Natural killer cell treated with Interleukin-12 subunit alpha and Interleukin-12 subunit beta and Interleukin-15 and Interleukin-18, amount 100 ng/mL, for 72 hours (primary cell): ENCODE data around the gene NPHP3. TPM values are rescaled to one million over a fixed set of nuclear protein-coding genes. Genes with fewer than 3 reads are reported as not detected.
"Not testable (repeated sequence)": the region's sequence is repeated elsewhere in the genome, so short reads cannot be mapped to it uniquely, and the experiment has no call there.

Experiments used
- ATAC-seq, 2 donors: fragments of 150-1000 bp; cut with Tn5 transposase in 1 of 2; sonication (Bioruptor Pico), chemical (Tn5 transposase) in 1 of 2; 2 replicates each; pipeline ENCODE4 v1.10.0; 2021
- DNase-seq: peaks from one replicate; pipeline ENCODE4 v3.0.0; 2022; ENCODE audit warnings: low spot score
- H3K27ac Mint-ChIP-seq, 2 donors: 1 replicate in 1 of 2; 2 replicates in 1 of 2; pipeline ENCODE4 v1.8.0; 2022; ENCODE audit warnings: mixed read lengths in 2 of 2, mild to moderate bottlenecking in 1 of 2, moderate library complexity in 1 of 2
- H3K27me3 Mint-ChIP-seq, 2 donors: 1 replicate in 1 of 2; 2 replicates in 1 of 2; pipeline ENCODE4 v1.8.0; 2022; ENCODE audit warnings: mixed read lengths in 2 of 2
- H3K36me3 Mint-ChIP-seq: one replicate; pipeline ENCODE4 v1.8.0; 2022; ENCODE audit warnings: mixed read lengths
- H3K4me1 Mint-ChIP-seq, 2 donors: 1 replicate in 1 of 2; 2 replicates in 1 of 2; pipeline ENCODE4 v1.8.0; 2022; ENCODE audit warnings: low read depth in 2 of 2, mixed read lengths in 2 of 2, mild to moderate bottlenecking in 1 of 2
- H3K4me3 Mint-ChIP-seq: one replicate; pipeline ENCODE4 v1.8.0; 2022; ENCODE audit warnings: mixed read lengths
- H3K9me3 Mint-ChIP-seq: 2 replicates; pipeline ENCODE4 v1.8.0; 2022; ENCODE audit warnings: mixed read lengths
- total RNA-seq, 2 donors: library from RNA; stranded (reverse); gene quantifications; one replicate each; pipeline ENCODE4 v1.2.3, GENCODE V29; 2022

Gene NPHP3
- 10 to 100 TPM; 14.0 to 14.9 TPM for total RNA-seq

GRCh38 chr3:132722165-132723023 is at the start of gene NPHP3:
NPHP3 (minus strand) TSS chr3:132722409; CDS start chr3:132722355, 54 bp downstream.
- H3K4me1 Mint-ChIP-seq: peaks cover 19 to 26% of the 10 kb centered on the region in 2 donors
- H3K27me3 Mint-ChIP-seq: no peaks in the 10 kb centered on the region
- DNase-seq: peak; percentile 97
- no peaks in the 10 kb centered on the region for H3K36me3 Mint-ChIP-seq
- peak within 1 kb of the TSS; percentile 88 for H3K4me3 Mint-ChIP-seq
- ATAC-seq: peak; percentile 93 to 94
- H3K27ac Mint-ChIP-seq: peak within 1 kb of the TSS; percentile 82 to 83
- H3K9me3 Mint-ChIP-seq: no peaks in the 10 kb centered on the region

- Mint-ChIP-seq H3K27ac (no peak overlapping the region), H3K4me1 (no peaks in the 10 kb centered on the region), H3K4me3 (no peak overlapping the region), H3K27me3 (peaks cover 12 to 17% of the 10 kb centered on the region in 2 donors), H3K9me3 (no peaks in the 10 kb centered on the region), H3K36me3 (no peaks in the 10 kb centered on the region)
- ATAC-seq (no peak), DNase-seq (no peak)
Observed at GRCh38 chr3:132758740-132759139, 36.5 kb upstream of the NPHP3 start.

- H3K4me3 Mint-ChIP-seq: no peak overlapping the region
- peaks cover 16 to 17% of the 10 kb centered on the region in 2 donors for H3K27me3 Mint-ChIP-seq
- H3K36me3 Mint-ChIP-seq: no peaks in the 10 kb centered on the region
Observed at GRCh38 chr3:132756108-132756650, 34.0 kb upstream of the NPHP3 start.

GRCh38 chr3:132753946-132754345 is 31.7 kb upstream of the NPHP3 start:
- ATAC-seq (no peak), DNase-seq (no peak)
- Mint-ChIP-seq H3K4me1 (no peaks in the 10 kb centered on the region), H3K27ac (no peak overlapping the region), H3K9me3 (no peaks in the 10 kb centered on the region), H3K4me3 (no peak overlapping the region), H3K36me3 (no peaks in the 10 kb centered on the region), H3K27me3 (peaks cover 12 to 22% of the 10 kb centered on the region in 2 donors)

More at GRCh38 chr3:132756108-132756650, 34.0 kb upstream of the NPHP3 start:
- H3K27ac Mint-ChIP-seq: no peak overlapping the region
- DNase-seq: no peak
- ATAC-seq: peak in 1 of 2 donors; percentile 40
- no peaks in the 10 kb centered on the region for H3K9me3 Mint-ChIP-seq
- no peaks in the 10 kb centered on the region for H3K4me1 Mint-ChIP-seq

- no peaks in the 10 kb centered on the region for H3K9me3 Mint-ChIP-seq
- ATAC-seq (no peak), DNase-seq (no peak)
- peaks cover 21 to 23% of the 10 kb centered on the region in 2 donors for H3K27me3 Mint-ChIP-seq
- no peaks in the 10 kb centered on the region for H3K36me3 Mint-ChIP-seq
- H3K4me3 Mint-ChIP-seq: no peak overlapping the region
- H3K4me1 Mint-ChIP-seq: no peaks in the 10 kb centered on the region
- H3K27ac Mint-ChIP-seq: no peak overlapping the region
Observed at GRCh38 chr3:132749786-132750185, 27.6 kb upstream of the NPHP3 start.

GRCh38 chr3:132746720-132747119 is 24.5 kb upstream of the NPHP3 start:
- H3K4me1 Mint-ChIP-seq, H3K4me3 Mint-ChIP-seq, DNase-seq, H3K9me3 Mint-ChIP-seq, H3K27ac Mint-ChIP-seq, H3K36me3 Mint-ChIP-seq, ATAC-seq: not testable (repeated sequence)
- peaks cover 32 to 45% of the 10 kb centered on the region in 2 donors for H3K27me3 Mint-ChIP-seq

GRCh38 chr3:132738314-132738713 is 16.1 kb upstream of the NPHP3 start:
- Mint-ChIP-seq H3K36me3 (no peaks in the 10 kb centered on the region), H3K9me3 (no peaks in the 10 kb centered on the region), H3K4me3 (no peak overlapping the region), H3K4me1 (no peaks in the 10 kb centered on the region), H3K27ac (no peak overlapping the region), H3K27me3 (peaks cover 30 to 57% of the 10 kb centered on the region in 2 donors)
- ATAC-seq (no peak), DNase-seq (no peak)

GRCh38 chr3:132735589-132735988 is 13.4 kb upstream of the NPHP3 start:
- Mint-ChIP-seq H3K27ac (no peak overlapping the region), H3K9me3 (no peaks in the 10 kb centered on the region), H3K4me3 (no peak overlapping the region), H3K4me1 (no peaks in the 10 kb centered on the region), H3K36me3 (no peaks in the 10 kb centered on the region), H3K27me3 (peaks cover 39 to 69% of the 10 kb centered on the region in 2 donors)
- DNase-seq (no peak), ATAC-seq (no peak)

- DNase-seq: no peak
- Mint-ChIP-seq H3K27me3 (peaks cover 30 to 46% of the 10 kb centered on the region in 2 donors), H3K9me3 (no peaks in the 10 kb centered on the region), H3K4me1 (no peaks in the 10 kb centered on the region), H3K36me3 (no peaks in the 10 kb centered on the region), H3K4me3 (no peak overlapping the region), H3K27ac (no peak overlapping the region)
- no peak for ATAC-seq
Observed at GRCh38 chr3:132730891-132731580, 8.8 kb upstream of the NPHP3 start.

GRCh38 chr3:132726341-132726823 is 4.2 kb upstream of the NPHP3 start:
- Mint-ChIP-seq H3K27me3 (peaks cover 17% of the 10 kb centered on the region in 2 donors), H3K4me1 (peaks cover 7 to 11% of the 10 kb centered on the region in 2 donors), H3K4me3 (no peak overlapping the region), H3K9me3 (no peaks in the 10 kb centered on the region), H3K36me3 (no peaks in the 10 kb centered on the region), H3K27ac (no peak overlapping the region)
- no peak for DNase-seq
- ATAC-seq: no peak

GRCh38 chr3:132723024-132723950 is 1.1 kb upstream of the NPHP3 start:
- peak overlapping the region; percentile 74 to 82 for H3K27ac Mint-ChIP-seq
- H3K9me3 Mint-ChIP-seq: no peaks in the 10 kb centered on the region
- peak overlapping the region; percentile 88 for H3K4me3 Mint-ChIP-seq
- H3K4me1 Mint-ChIP-seq: peaks cover 19 to 26% of the 10 kb centered on the region in 2 donors
- DNase-seq (no peak), ATAC-seq (no peak)
- H3K36me3 Mint-ChIP-seq: no peaks in the 10 kb centered on the region
- H3K27me3 Mint-ChIP-seq: no peaks in the 10 kb centered on the region

- Mint-ChIP-seq H3K4me3 (peak overlapping the region; percentile 88), H3K9me3 (no peaks in the 10 kb centered on the region), H3K36me3 (no peaks in the 10 kb centered on the region), H3K27ac (peak overlapping the region; percentile 80 to 83), H3K27me3 (no peaks in the 10 kb centered on the region), H3K4me1 (peaks cover 19 to 26% of the 10 kb centered on the region in 2 donors)
- DNase-seq (peak; percentile 66), ATAC-seq (no peak)
Observed at GRCh38 chr3:132721479-132722164, 587 bp downstream of the NPHP3 start.
